ENCODE data around the gene MAPK4. TPM values are rescaled to one million over a fixed set of nuclear protein-coding genes. Genes with fewer than 3 reads are reported as not detected.

Gene MAPK4
- total RNA-seq, 1 donor from 2014 or later: 0.21 TPM

DNA sequence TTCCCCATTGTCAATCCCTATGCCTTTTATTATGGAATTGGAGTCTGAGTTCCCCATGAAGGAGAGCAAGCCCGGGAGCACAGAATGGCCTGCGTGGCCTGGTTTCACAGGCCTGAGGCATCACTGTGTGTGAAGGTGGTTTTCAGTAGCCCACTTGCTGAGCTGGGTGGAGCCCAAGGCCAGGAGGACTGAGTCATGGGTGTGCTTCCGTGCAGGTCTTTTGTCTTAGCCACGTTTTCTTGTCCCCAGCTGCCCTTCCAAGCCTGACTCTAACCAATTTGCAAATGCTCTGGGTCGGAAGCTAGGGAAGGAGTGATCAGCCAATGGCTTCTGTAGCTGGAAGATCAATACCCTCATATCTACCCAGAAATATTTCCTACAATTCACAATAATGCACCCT lies 119.2 kb downstream of the MAPK4 start:
- Mint-ChIP-seq H3K9me3 (ENCODE audit: unreplicated experiment) (no peaks in the 10 kb centered on the region), H3K27ac (ENCODE audit: unreplicated experiment) (no peak overlapping the region), H3K4me3 (ENCODE audit: unreplicated experiment) (no peak overlapping the region), H3K4me1 (ENCODE audit: unreplicated experiment) (no peaks in the 10 kb centered on the region), H3K36me3 (ENCODE audit: low read depth, unreplicated experiment) (no peaks in the 10 kb centered on the region), H3K27me3 (ENCODE audit: unreplicated experiment) (no peaks in the 10 kb centered on the region)
- TF ChIP-seq, protein P1, sequence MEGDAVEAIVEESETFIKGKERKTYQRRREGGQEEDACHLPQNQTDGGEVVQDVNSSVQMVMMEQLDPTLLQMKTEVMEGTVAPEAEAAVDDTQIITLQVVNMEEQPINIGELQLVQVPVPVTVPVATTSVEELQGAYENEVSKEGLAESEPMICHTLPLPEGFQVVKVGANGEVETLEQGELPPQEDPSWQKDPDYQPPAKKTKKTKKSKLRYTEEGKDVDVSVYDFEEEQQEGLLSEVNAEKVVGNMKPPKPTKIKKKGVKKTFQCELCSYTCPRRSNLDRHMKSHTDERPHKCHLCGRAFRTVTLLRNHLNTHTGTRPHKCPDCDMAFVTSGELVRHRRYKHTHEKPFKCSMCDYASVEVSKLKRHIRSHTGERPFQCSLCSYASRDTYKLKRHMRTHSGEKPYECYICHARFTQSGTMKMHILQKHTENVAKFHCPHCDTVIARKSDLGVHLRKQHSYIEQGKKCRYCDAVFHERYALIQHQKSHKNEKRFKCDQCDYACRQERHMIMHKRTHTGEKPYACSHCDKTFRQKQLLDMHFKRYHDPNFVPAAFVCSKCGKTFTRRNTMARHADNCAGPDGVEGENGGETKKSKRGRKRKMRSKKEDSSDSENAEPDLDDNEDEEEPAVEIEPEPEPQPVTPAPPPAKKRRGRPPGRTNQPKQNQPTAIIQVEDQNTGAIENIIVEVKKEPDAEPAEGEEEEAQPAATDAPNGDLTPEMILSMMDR (IDR thresholded peaks at IDR 0.05; ENCODE audit: unreplicated experiment): no peak
- no peak for DNase-seq (ENCODE audit: low spot score)

DNA sequence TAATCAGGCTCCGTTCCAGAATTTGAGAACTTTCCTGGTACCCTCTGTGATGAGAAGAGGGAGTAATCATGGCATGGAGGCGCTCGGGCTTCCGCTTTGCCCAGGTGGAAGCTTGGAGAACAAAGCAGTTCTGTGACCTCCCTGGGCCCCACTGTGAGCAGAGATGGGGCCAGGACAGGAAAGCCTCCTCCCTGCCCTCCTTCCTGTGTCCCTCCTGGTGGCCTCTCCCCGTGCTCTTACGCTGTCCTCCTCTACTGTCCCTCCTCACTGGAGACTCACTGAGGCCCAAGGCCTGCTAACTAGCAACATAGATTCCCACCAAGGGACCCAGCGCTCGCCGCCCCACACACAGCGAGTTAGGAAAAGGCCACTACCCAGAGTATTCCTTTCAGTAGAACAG lies 119.8 kb downstream of the MAPK4 start:
- H3K4me3 Mint-ChIP-seq (ENCODE audit: unreplicated experiment): no peak overlapping the region
- H3K27ac Mint-ChIP-seq (ENCODE audit: unreplicated experiment): no peak overlapping the region
- no peaks in the 10 kb centered on the region for H3K36me3 Mint-ChIP-seq (ENCODE audit: low read depth, unreplicated experiment)
- H3K9me3 Mint-ChIP-seq (ENCODE audit: unreplicated experiment): no peaks in the 10 kb centered on the region
- TF ChIP-seq, protein P1 (IDR thresholded peaks at IDR 0.05; ENCODE audit: unreplicated experiment): no peak
- H3K4me1 Mint-ChIP-seq (ENCODE audit: unreplicated experiment): no peaks in the 10 kb centered on the region
- no peaks in the 10 kb centered on the region for H3K27me3 Mint-ChIP-seq (ENCODE audit: unreplicated experiment)
- DNase-seq (ENCODE audit: low spot score): no peak

DNA sequence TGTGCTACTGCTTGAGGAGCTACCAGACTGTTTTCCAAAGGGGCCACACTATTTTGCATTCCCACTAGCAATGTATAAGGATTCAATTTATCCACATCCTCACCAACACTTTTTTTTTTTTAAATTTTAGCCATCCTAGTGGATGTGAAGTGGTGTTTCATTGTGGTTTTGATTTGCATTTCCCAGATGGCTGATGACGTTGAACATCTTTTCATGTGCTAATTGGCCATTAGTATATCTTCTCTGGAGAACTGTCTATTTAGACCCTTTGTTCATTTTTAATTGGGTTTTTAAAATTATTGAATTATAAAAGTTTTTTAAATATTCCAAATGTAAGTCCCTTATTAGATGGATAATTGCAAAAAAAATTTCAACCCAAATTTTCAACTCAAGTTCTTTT lies 121.1 kb downstream of the MAPK4 start:
- DNase-seq (ENCODE audit: low spot score): no peak
- Mint-ChIP-seq H3K27ac (ENCODE audit: unreplicated experiment) (no peak overlapping the region), H3K4me3 (ENCODE audit: unreplicated experiment) (no peak overlapping the region), H3K27me3 (ENCODE audit: unreplicated experiment) (no peaks in the 10 kb centered on the region), H3K9me3 (ENCODE audit: unreplicated experiment) (no peaks in the 10 kb centered on the region), H3K4me1 (ENCODE audit: unreplicated experiment) (no peaks in the 10 kb centered on the region), H3K36me3 (ENCODE audit: low read depth, unreplicated experiment) (no peaks in the 10 kb centered on the region)
- TF ChIP-seq, protein P1 (IDR thresholded peaks at IDR 0.05; ENCODE audit: unreplicated experiment): no peak

DNA sequence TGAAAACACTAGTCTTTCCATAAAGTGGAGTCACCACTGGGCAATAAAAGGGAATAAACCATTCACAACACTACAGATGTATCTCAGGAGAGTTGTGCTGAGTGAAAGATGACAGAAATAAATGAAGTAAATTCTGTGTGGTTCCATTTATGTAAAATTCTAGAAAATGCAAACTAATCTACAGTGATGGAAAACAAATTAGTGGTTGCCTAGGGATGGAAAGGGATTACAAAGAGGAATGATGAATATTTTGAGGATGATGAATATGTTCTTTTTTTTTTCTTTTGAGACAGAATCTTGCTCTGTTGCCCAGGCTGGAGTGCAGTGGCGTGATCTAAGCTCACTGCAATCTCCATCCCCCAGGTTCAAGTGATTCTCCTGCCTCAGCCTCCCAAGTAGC lies 123.0 kb downstream of the MAPK4 start:
- Mint-ChIP-seq H3K27ac (ENCODE audit: unreplicated experiment) (no peak overlapping the region), H3K9me3 (ENCODE audit: unreplicated experiment) (no peaks in the 10 kb centered on the region), H3K4me1 (ENCODE audit: unreplicated experiment) (no peaks in the 10 kb centered on the region), H3K36me3 (ENCODE audit: low read depth, unreplicated experiment) (no peaks in the 10 kb centered on the region), H3K4me3 (ENCODE audit: unreplicated experiment) (no peak overlapping the region), H3K27me3 (ENCODE audit: unreplicated experiment) (no peaks in the 10 kb centered on the region)
- TF ChIP-seq, protein P1 (IDR thresholded peaks at IDR 0.05; ENCODE audit: unreplicated experiment): no peak
- DNase-seq (ENCODE audit: low spot score): no peak

DNA sequence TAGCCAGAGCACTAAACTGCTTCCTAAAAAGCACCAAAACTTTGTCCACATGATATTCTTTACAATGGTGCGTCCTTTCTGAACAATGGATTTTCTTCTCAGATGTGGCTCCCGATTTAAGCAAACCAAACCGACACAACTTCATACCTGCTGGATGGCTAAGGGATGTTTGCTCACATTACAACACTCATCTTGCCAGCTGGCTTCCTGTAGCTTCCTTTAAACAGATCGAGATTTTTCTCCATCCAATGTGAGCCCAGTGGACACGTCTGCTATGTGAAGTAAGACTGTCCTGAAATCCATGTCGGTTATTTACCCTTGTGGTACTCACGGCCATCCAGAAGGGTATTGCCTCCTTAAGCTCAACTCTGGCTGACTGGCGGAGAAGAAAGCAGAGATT lies 126.5 kb downstream of the MAPK4 start:
- no peaks in the 10 kb centered on the region for H3K9me3 Mint-ChIP-seq (ENCODE audit: unreplicated experiment)
- no peaks in the 10 kb centered on the region for H3K4me1 Mint-ChIP-seq (ENCODE audit: unreplicated experiment)
- no peaks in the 10 kb centered on the region for H3K27me3 Mint-ChIP-seq (ENCODE audit: unreplicated experiment)
- H3K36me3 Mint-ChIP-seq (ENCODE audit: low read depth, unreplicated experiment): no peaks in the 10 kb centered on the region
- no peak for DNase-seq (ENCODE audit: low spot score)
- TF ChIP-seq, protein P1 (IDR thresholded peaks at IDR 0.05; ENCODE audit: unreplicated experiment): no peak
- no peak overlapping the region for H3K27ac Mint-ChIP-seq (ENCODE audit: unreplicated experiment)
- no peak overlapping the region for H3K4me3 Mint-ChIP-seq (ENCODE audit: unreplicated experiment)

Measured in endothelial cell (in vitro differentiated cells).